ENCODE results near the gene QPRT. TPM values are rescaled to one million over a fixed set of nuclear protein-coding genes. Genes with fewer than 3 reads are reported as not detected.
A peak's percentile ranks its signal among the peaks of the same experiment; 100 is the strongest.

The QPRT gene
- total and polyA plus RNA-seq, 2 of the 8 experiments (the other 6 are each of a cell fraction or from before 2014, with no cell fraction given) = 89.0 to 102 TPM

- no peak overlapping the region for H3K23ac ChIP-seq (ENCODE audit: insufficient read length)
- H3K14ac ChIP-seq (ENCODE audit: insufficient read length) = no peak overlapping the region
- no peak overlapping the region for H2BK15ac ChIP-seq (ENCODE audit: low read length)
- no peaks in the 10 kb centered on the region; a peak in 1 of 4 replicates for H3K79me2 ChIP-seq (ENCODE audit: control insufficient read depth in 1 of 2, insufficient read depth in 2 of 2, low read length in 2 of 2)
- no peak overlapping the region for H2AK5ac ChIP-seq (ENCODE audit: low read depth, low read length)
- no peak overlapping the region for H2BK20ac ChIP-seq (ENCODE audit: low read length)
- peaks cover 3 to 20% (median 12%) of the 10 kb centered on the region in 4 experiments; a peak in 7 of 8 replicates for H3K36me3 ChIP-seq (ENCODE audit: control insufficient read depth in 2 of 4, insufficient read depth in 4 of 4, low read length in 3 of 4)
- peaks cover 0 to 3% of the 10 kb centered on the region in 2 experiments for H4K20me1 ChIP-seq (replicated peaks in 1 of 2; ENCODE audit: control insufficient read depth in 1 of 2, insufficient read depth in 2 of 2, low read length in 2 of 2)
- no peak overlapping the region for H2AFZ ChIP-seq (ENCODE audit: low read length)
- POLR2A ChIA-PET (ENCODE audit: partially characterized antibody) = interaction anchor here (0.8 to 20.4 kb wide), 19 partner anchors 12 to 150 kb away, joined by 3 to 490 read pairs (median 6); partner anchors contain the start of genes KIF22, PAGR1 and QPRT
- H3K4me2 ChIP-seq (ENCODE audit: insufficient read depth in 1 of 2, low read depth in 2 of 2, low read length in 2 of 2) = no peak overlapping the region
- no peak overlapping the region for H3K4me3 ChIP-seq (ENCODE audit: extremely low read depth in 1 of 4, insufficient read depth in 2 of 4, low read depth in 3 of 4, low read length in 4 of 4)
- no peaks in the 10 kb centered on the region for H3K23me2 ChIP-seq (ENCODE audit: low read depth, low read length)
- H2BK120ac ChIP-seq (replicated peaks; ENCODE audit: low read depth, low read length) = no peak overlapping the region
- H3K9ac ChIP-seq (replicated peaks in 1 of 4; ENCODE audit: extremely low read depth in 1 of 4, low read depth in 3 of 4, low read length in 3 of 4) = peak overlapping the region in 1 of 4 experiments; percentile 9; a peak in 1 of 7 replicates
- H3K4ac ChIP-seq (replicated peaks; ENCODE audit: insufficient read length, low read depth, low read length) = no peak overlapping the region
- no peak overlapping the region for H3K18ac ChIP-seq (ENCODE audit: extremely low read depth, low read length)
- no peak overlapping the region for H4K5ac ChIP-seq (ENCODE audit: insufficient read length, low read depth, low read length)
- no peak for FAIRE-seq
- no peak for DNase-seq (ENCODE audit: low read depth in 1 of 2, low spot score in 2 of 2)
- CTCF ChIA-PET (ENCODE audit: partially characterized antibody) = interaction anchor here (0.6 to 11.5 kb wide), 20 partner anchors 8 to 333 kb away, joined by 3 to 138 read pairs (median 5); partner anchors contain the start of genes KIF22, QPRT, SPN and TLCD3B
- H4K91ac ChIP-seq (replicated peaks; ENCODE audit: insufficient read length, low read length) = no peak overlapping the region
- H4K8ac ChIP-seq (ENCODE audit: extremely low read depth, insufficient read depth, low read length) = no peak overlapping the region
- H3K79me1 ChIP-seq (ENCODE audit: low read depth, low read length) = no peaks in the 10 kb centered on the region
- peaks cover 0 to 11% (median 5%) of the 10 kb centered on the region in 4 experiments; a peak in 5 of 7 replicates for H3K4me1 ChIP-seq (replicated peaks in 1 of 4; ENCODE audit: control insufficient read depth in 3 of 4, insufficient read depth in 4 of 4, low read length in 3 of 4)
- H3K56ac ChIP-seq (replicated peaks; ENCODE audit: insufficient read length, low read depth, low read length) = no peak overlapping the region
- 88% methylated on average over 17 of the region's 17 CpGs; no CpG with 5 or more reads in 1 of the 2 experiments for WGBS, 2 experiments (ENCODE audit: extremely low coverage in 1 of 2, insufficient coverage in 1 of 2, insufficient read length in 1 of 2, insufficient replicate concordance in 2 of 2, low coverage in 1 of 2, low lambda C conversion rate in 2 of 2, missing lambda C conversion rate in 1 of 2)
- TF ChIP-seq JUND (IDR thresholded peaks at IDR 0.05; ENCODE audit: low read length) = 0 out of 2 replicates have a peak, but pooled peaks have one; percentile 59
- no peak for TF ChIP-seq CEBPB (IDR thresholded peaks at IDR 0.05; ENCODE audit: low read depth, low read length)
- no peak for TF ChIP-seq CBX8 (IDR thresholded peaks at IDR 0.05; ENCODE audit: borderline replicate concordance, low read depth, low read length)
- TF ChIP-seq, protein P1, sequence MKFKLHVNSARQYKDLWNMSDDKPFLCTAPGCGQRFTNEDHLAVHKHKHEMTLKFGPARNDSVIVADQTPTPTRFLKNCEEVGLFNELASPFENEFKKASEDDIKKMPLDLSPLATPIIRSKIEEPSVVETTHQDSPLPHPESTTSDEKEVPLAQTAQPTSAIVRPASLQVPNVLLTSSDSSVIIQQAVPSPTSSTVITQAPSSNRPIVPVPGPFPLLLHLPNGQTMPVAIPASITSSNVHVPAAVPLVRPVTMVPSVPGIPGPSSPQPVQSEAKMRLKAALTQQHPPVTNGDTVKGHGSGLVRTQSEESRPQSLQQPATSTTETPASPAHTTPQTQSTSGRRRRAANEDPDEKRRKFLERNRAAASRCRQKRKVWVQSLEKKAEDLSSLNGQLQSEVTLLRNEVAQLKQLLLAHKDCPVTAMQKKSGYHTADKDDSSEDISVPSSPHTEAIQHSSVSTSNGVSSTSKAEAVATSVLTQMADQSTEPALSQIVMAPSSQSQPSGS (IDR thresholded peaks at IDR 0.05; ENCODE audit: low read length) = 0 out of 2 replicates have a peak, but pooled peaks have one; percentile 1
- TF ChIP-seq CHD1 (IDR thresholded peaks at IDR 0.05; ENCODE audit: low read depth, low read length) = peak; percentile 65
- TF ChIP-seq SIRT6 (IDR thresholded peaks at IDR 0.05; ENCODE audit: low read length) = no peak
- peak in 1 of 2 experiments; percentile 88; a peak in 2 of 3 replicates for TF ChIP-seq EP300 (IDR thresholded peaks at IDR 0.05; ENCODE audit: borderline replicate concordance in 1 of 2, low read depth in 2 of 2, low read length in 2 of 2)
- TF ChIP-seq POLR2AphosphoS5 (IDR thresholded peaks at IDR 0.05; ENCODE audit: low read depth, low read length) = no peak
- no peaks in the 10 kb centered on the region for H3K27me3 ChIP-seq (replicated peaks in 1 of 4; ENCODE audit: control insufficient read depth in 3 of 4, extremely low read depth in 1 of 4, insufficient read depth in 3 of 4, low read length in 3 of 4)
- H3K9me3 ChIP-seq (ENCODE audit: insufficient read depth in 2 of 2, low read depth in 1 of 2, low read length in 1 of 2) = 0 out of 4 replicates have a peak, but pooled peaks cover 0 to 6% of the 10 kb centered on the region in 2 experiments
- H2BK5ac ChIP-seq (ENCODE audit: low read depth, low read length) = no peak overlapping the region
- H3K27ac ChIP-seq (ENCODE audit: low read depth, low read length) = no peak overlapping the region
- no peak overlapping the region for H2BK12ac ChIP-seq (ENCODE audit: low read depth, low read length)
Measured at GRCh38 chr16:29698484-29699323, 19.7 kb downstream of the QPRT start.
